ENCODE data around the gene SEMA7A. TPM values are rescaled to one million over a fixed set of nuclear protein-coding genes. Genes with fewer than 3 reads are reported as not detected.

The SEMA7A gene
- total and polyA plus RNA-seq, 2 of the 4 experiments (the other 2 are of a cell fraction) = 30.5 to 87.3 TPM

GRCh38 chr15:74463634-74464033, 29.9 kb upstream of the SEMA7A start:
- Histone ChIP-seq H3K56ac (ENCODE audit: extremely low read depth, insufficient read depth, low read length) (no peak overlapping the region), H2BK15ac (ENCODE audit: low read depth, low read length) (no peak overlapping the region), H3K9ac (ENCODE audit: low read depth, low read length) (no peak overlapping the region), H3K79me1 (ENCODE audit: low read depth in 1 of 2, low read length in 2 of 2) (peaks cover 9 to 43% of the 10 kb centered on the region in 2 experiments), H3K4me2 (ENCODE audit: low read depth, low read length) (no peak overlapping the region), H3K4me1 (ENCODE audit: control insufficient read depth, insufficient read depth, low read length) (peaks cover 4% of the 10 kb centered on the region; the same call in 1 of the 2 replicates), H2AK5ac (ENCODE audit: low read depth, low read length) (no peak overlapping the region), H2BK120ac (ENCODE audit: low read depth, low read length) (no peak overlapping the region), H3K4ac (ENCODE audit: low read depth, low read length) (no peak overlapping the region), H3K4me3 (ENCODE audit: insufficient read depth, low read depth, low read length) (no peak overlapping the region), H4K91ac (ENCODE audit: insufficient read depth, low read depth, low read length) (no peak overlapping the region), H3K18ac (ENCODE audit: low read depth, low read length) (no peak overlapping the region), H4K8ac (ENCODE audit: low read depth in 2 of 2, low read length in 2 of 2) (no peak overlapping the region), H3K9me1 (ENCODE audit: insufficient read depth, low read length) (no peaks in the 10 kb centered on the region), H2AFZ (replicated peaks; ENCODE audit: low read length, poor library complexity) (no peak overlapping the region), H3K36me3 (ENCODE audit: control insufficient read depth, insufficient read depth, low read length) (no peaks in the 10 kb centered on the region; the same call in 1 of the 2 replicates), H2AK9ac (replicated peaks; ENCODE audit: low read depth, low read length, poor library complexity) (no peak overlapping the region), H4K20me1 (ENCODE audit: insufficient read depth, low read length) (no peaks in the 10 kb centered on the region), H2BK5ac (ENCODE audit: low read depth, low read length, poor library complexity, severe bottlenecking) (no peak overlapping the region), H3K27me3 (ENCODE audit: control insufficient read depth, insufficient read depth, low read length) (no peaks in the 10 kb centered on the region), H4K5ac (ENCODE audit: low read depth, low read length) (no peak overlapping the region), H3K23ac (ENCODE audit: low read depth, low read length) (no peak overlapping the region), H2BK20ac (ENCODE audit: low read depth, low read length) (no peak overlapping the region), H3K27ac (ENCODE audit: insufficient read depth, low read length) (no peak overlapping the region), H3K9me3 (ENCODE audit: control insufficient read depth, insufficient read depth, low read length) (no peaks in the 10 kb centered on the region), H3K14ac (replicated peaks; ENCODE audit: low read depth, low read length) (no peak overlapping the region)
- BruUV-seq (replicated peaks) = no TSS peak
- ChIA-PET POLR2A (ENCODE audit: unreplicated experiment) (no interaction called here), CTCF (no interaction called here)
- ATAC-seq (ENCODE audit: low read depth) = no peak
- in situ Hi-C loops (cut with MboI; ENCODE audit: low sequenced_read_pairs) = no loop called here
- no peak for DNase-seq
- intact Hi-C loops (cut with micrococcal nuclease) = no loop called here
- no peak for TF ChIP-seq CHD1 (IDR thresholded peaks at IDR 0.05; ENCODE audit: low read depth, low read length)
- TF ChIP-seq MAZ (IDR thresholded peaks at IDR 0.05; ENCODE audit: borderline replicate concordance, low read depth, low read length) = no peak
- TF ChIP-seq FOS (IDR thresholded peaks at IDR 0.05; ENCODE audit: low read depth, low read length) = no peak
- no peak for TF ChIP-seq SMC3 (IDR thresholded peaks at IDR 0.05; ENCODE audit: low read depth, low read length)
- TF ChIP-seq BHLHE40 (IDR thresholded peaks at IDR 0.05; ENCODE audit: low read depth, low read length) = no peak
- no peak for TF ChIP-seq CEBPB (IDR thresholded peaks at IDR 0.05; ENCODE audit: low read depth, low read length)
- no peak for TF ChIP-seq RAD21 (IDR thresholded peaks at IDR 0.05; ENCODE audit: low read length)
- TF ChIP-seq, protein P1, sequence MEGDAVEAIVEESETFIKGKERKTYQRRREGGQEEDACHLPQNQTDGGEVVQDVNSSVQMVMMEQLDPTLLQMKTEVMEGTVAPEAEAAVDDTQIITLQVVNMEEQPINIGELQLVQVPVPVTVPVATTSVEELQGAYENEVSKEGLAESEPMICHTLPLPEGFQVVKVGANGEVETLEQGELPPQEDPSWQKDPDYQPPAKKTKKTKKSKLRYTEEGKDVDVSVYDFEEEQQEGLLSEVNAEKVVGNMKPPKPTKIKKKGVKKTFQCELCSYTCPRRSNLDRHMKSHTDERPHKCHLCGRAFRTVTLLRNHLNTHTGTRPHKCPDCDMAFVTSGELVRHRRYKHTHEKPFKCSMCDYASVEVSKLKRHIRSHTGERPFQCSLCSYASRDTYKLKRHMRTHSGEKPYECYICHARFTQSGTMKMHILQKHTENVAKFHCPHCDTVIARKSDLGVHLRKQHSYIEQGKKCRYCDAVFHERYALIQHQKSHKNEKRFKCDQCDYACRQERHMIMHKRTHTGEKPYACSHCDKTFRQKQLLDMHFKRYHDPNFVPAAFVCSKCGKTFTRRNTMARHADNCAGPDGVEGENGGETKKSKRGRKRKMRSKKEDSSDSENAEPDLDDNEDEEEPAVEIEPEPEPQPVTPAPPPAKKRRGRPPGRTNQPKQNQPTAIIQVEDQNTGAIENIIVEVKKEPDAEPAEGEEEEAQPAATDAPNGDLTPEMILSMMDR (conservative IDR thresholded peaks at IDR 0.05; ENCODE audit: low read depth, low read length) = no peak
- no peak for TF ChIP-seq NFE2L2 (IDR thresholded peaks at IDR 0.05; ENCODE audit: low read depth, low read length)
- dilution Hi-C loops (cut with HindIII; ENCODE audit: low sequenced_read_pairs, unreplicated experiment) = no loop called here
